Measurements from ENCODE around the gene ISY1. TPM values are rescaled to one million over a fixed set of nuclear protein-coding genes. Genes with fewer than 3 reads are reported as not detected.
A peak's percentile ranks its signal among the peaks of the same experiment; 100 is the strongest.

ISY1 gene
- total RNA-seq, 1 donor = 32.4 TPM

DNA sequence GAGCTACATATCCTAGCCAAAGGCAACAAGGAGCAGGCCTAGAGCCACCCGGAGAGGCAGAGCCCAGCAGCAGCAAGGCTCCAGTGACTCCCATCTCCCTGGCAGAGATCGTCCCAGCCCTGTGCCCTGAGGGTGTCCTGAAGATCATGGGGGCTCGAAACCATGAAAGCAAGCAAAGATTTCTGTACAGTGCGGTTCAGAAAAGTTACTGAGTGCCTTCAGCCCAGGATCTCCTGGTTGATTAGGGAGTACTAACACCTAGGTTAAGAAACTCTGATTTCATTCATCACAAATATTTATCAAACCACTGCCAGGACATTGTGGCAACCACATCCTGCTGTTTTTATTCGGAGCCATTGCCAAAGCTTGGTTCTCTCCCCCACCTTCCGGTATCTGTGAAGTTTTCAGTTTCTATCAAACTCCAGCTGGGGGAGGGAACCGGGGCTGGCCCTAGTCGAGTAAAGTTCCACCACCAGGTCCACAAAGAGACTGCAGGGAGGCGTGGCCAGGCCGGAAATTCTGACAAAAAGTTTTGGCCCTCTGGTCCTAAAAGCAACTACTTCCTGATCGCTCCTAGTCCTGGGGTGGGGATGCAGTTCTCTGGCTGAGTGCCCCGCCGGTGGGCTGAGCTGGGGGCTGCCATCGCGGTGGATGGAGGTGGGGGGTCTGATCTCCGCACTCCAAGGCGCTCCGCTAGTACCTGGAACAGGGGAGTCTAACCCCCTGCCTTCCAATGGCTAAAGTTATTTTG lies 40.4 kb downstream of the ISY1 start:
- TF ChIP-seq, protein P1, sequence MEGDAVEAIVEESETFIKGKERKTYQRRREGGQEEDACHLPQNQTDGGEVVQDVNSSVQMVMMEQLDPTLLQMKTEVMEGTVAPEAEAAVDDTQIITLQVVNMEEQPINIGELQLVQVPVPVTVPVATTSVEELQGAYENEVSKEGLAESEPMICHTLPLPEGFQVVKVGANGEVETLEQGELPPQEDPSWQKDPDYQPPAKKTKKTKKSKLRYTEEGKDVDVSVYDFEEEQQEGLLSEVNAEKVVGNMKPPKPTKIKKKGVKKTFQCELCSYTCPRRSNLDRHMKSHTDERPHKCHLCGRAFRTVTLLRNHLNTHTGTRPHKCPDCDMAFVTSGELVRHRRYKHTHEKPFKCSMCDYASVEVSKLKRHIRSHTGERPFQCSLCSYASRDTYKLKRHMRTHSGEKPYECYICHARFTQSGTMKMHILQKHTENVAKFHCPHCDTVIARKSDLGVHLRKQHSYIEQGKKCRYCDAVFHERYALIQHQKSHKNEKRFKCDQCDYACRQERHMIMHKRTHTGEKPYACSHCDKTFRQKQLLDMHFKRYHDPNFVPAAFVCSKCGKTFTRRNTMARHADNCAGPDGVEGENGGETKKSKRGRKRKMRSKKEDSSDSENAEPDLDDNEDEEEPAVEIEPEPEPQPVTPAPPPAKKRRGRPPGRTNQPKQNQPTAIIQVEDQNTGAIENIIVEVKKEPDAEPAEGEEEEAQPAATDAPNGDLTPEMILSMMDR (IDR thresholded peaks at IDR 0.05; ENCODE audit: insufficient read depth, low read depth, low read length) = peak; percentile 22
- peak; percentile 96 for DNase-seq (ENCODE audit: low read depth)
- H3K4me3 ChIP-seq (ENCODE audit: low read depth, low read length) = peak overlapping the region; percentile 79

DNA sequence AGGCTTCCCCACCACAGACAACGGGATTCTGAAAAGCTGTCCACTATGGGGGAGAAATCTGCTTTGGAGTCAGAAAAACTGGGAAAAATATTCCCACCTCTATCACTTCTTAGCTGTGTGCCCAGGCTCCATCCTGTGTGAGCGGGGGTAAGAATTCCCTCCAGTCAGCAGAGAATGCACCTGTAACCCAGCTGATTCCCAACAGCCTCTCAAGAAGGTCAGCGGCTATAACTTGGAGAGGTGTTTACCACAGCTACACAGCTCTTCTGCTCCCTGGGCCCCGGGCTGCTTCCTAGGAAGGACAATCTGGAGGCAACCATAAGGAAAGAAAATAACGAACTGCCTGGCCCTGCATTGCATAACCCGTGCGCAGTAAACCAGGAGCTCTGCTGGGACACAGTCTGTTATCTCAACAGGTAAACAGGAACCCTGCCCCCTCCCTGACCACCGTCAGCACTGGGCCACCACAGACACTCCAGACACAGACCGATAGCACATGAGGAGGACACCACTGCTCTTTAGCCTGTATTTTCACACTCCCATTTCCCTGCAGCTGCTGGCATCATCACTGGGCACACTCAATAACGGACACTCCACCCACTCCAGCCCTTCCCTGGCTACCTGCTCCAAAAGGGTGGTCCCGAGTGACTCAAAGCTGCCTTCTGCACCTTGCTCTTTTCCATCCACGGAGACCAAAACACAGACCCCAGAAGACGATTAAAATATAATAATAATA lies 41.3 kb downstream of the ISY1 start:
- peak; percentile 43 for DNase-seq (ENCODE audit: low read depth)
- H3K4me3 ChIP-seq (ENCODE audit: low read depth, low read length) = peak overlapping the region; percentile 79
- TF ChIP-seq, protein P1 (IDR thresholded peaks at IDR 0.05; ENCODE audit: insufficient read depth, low read depth, low read length) = no peak

DNA sequence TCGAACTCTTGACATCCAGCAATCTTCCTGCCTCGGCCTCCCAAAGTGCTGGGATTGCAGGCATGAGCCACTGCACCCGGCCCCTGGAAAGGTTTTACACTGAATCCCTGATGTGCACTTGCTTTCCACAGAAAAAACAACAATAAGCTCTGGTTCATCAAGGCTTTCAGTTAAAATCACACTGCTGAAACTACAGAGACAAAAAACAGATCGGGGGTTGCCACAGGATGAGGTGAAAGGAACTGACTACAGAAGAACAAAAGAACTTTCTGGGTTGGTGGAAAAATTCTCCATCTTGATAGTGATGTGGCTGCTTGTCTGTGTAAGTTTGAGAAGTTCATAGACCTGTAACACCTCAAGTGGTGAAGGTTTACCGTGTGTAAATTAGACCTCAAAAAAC lies 42.1 kb downstream of the ISY1 start:
- no peak for DNase-seq (ENCODE audit: low read depth)
- TF ChIP-seq, protein P1 (IDR thresholded peaks at IDR 0.05; ENCODE audit: insufficient read depth, low read depth, low read length) = no peak
- no peak overlapping the region for H3K4me3 ChIP-seq (ENCODE audit: low read depth, low read length)

DNA sequence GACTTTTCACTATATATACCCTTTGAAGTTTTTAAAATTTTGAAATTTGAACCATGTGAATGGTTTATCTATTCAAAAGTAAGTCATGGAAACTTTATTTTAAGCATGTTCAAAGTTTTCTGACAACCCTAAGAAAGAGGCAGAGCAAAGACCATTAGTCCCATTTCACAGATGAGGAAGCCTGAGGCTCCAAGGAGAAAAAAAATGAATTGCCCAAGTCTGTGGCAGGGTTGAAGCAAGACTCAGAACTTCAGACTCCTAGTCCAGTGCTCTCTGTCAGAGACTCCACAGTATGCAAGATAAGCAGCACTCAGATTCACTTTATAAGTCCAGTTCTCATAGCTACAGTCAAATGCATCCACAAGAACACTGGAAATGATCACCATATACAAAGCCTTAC lies 43.7 kb downstream of the ISY1 start:
- TF ChIP-seq, protein P1 (IDR thresholded peaks at IDR 0.05; ENCODE audit: insufficient read depth, low read depth, low read length) = no peak
- DNase-seq (ENCODE audit: low read depth) = no peak
- no peak overlapping the region for H3K4me3 ChIP-seq (ENCODE audit: low read depth, low read length)

DNA sequence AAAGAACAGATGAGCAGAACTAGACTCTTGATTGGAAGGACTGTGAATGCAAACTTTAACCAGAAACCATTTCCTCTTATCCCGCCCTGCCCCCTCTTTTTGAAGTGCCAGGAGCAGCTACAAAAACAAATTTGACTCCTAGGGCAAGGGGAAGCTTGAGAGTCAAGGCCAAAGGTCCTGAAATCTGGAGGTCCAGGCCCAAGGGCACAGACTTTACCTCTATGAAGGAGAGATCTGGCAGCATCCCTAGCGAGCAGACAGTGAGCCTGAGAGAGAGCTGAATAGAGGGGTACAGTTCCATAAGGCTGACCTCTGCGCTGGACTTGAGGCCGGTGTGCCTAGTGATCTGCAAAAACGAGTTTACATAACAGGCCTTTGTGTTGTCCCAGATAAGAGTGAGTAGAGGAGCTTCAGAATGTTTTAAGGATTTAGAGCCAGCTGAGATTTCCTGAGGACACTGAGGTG lies 44.3 kb downstream of the ISY1 start:
- TF ChIP-seq, protein P1 (IDR thresholded peaks at IDR 0.05; ENCODE audit: insufficient read depth, low read depth, low read length) = no peak
- peak; percentile 41 for DNase-seq (ENCODE audit: low read depth)
- H3K4me3 ChIP-seq (ENCODE audit: low read depth, low read length) = no peak overlapping the region

DNA sequence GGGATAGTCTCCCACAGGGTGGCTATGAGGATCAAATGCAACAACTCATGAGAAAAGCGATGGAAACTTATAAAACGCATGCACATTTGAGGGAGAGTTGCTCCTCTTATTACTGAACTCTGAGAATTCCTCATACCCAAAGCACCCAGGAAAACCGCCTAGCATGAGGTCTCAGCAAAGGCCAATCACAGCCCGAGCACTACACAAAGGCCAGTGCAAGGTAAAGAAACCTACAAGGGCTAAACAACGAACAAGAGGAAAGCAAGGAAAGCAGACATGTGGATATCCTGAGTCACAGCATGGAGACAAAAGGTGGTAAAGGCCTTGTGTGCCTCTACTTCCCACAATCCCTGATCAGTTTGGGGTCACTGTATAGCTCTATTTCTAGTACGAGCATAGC lies 46.4 kb downstream of the ISY1 start:
- TF ChIP-seq, protein P1 (IDR thresholded peaks at IDR 0.05; ENCODE audit: insufficient read depth, low read depth, low read length) = no peak
- no peak overlapping the region for H3K4me3 ChIP-seq (ENCODE audit: low read depth, low read length)
- no peak for DNase-seq (ENCODE audit: low read depth)
